Measurements from ENCODE around the gene SLC22A1. TPM values are rescaled to one million over a fixed set of nuclear protein-coding genes. Genes with fewer than 3 reads are reported as not detected.
A peak's percentile ranks its signal among the peaks of the same experiment; 100 is the strongest.

Gene SLC22A1
- total and polyA plus RNA-seq, 2 of the 13 experiments (the other 11 are each of a cell fraction or from before 2014, with no cell fraction given), result 0.80 to 0.87 TPM

GRCh38 chr6:160207618-160208017 is 86.0 kb downstream of the SLC22A1 start:
- Histone ChIP-seq H3K27ac (ENCODE audit: extremely low read length, insufficient read depth, low read length) (no peak overlapping the region), H3K36me3 (replicated peaks in 1 of 2; ENCODE audit: control insufficient read depth in 1 of 2, insufficient read depth in 2 of 2, low read length in 2 of 2) (no peaks in the 10 kb centered on the region), H4K20me1 (ENCODE audit: insufficient read depth, low read length) (no peaks in the 10 kb centered on the region), H3K4me1 (ENCODE audit: insufficient read depth, low read length) (no peaks in the 10 kb centered on the region), H3K9me3 (ENCODE audit: low read length) (peaks cover 11% of the 10 kb centered on the region; the same call in 1 of the 2 replicates), H3K9ac (ENCODE audit: insufficient read depth, low read depth, low read length) (no peak overlapping the region), H3K79me2 (ENCODE audit: insufficient read depth, low read length) (no peaks in the 10 kb centered on the region), H2AFZ (ENCODE audit: low read length) (no peak overlapping the region), H3K4me2 (ENCODE audit: low read depth, low read length) (no peak overlapping the region), H3K4me3 (replicated peaks in 1 of 3; ENCODE audit: insufficient read depth in 1 of 3, low read depth in 2 of 3, low read length in 3 of 3) (no peak overlapping the region), H3K27me3 (ENCODE audit: control insufficient read depth in 1 of 2, insufficient read depth in 2 of 2, low read length in 2 of 2) (no peaks in the 10 kb centered on the region; a peak in 1 of 5 replicates)
- TF ChIP-seq ZNF605 (CRISPR knock-in tag; IDR thresholded peaks at IDR 0.05) (no peak), TARDBP (CRISPR knock-in tag; IDR thresholded peaks at IDR 0.05) (no peak), CEBPB (IDR thresholded peaks at IDR 0.05; ENCODE audit: borderline replicate concordance, low read depth, low read length) (peak; percentile 50; the same call in 1 of the 2 replicates), CREM (IDR thresholded peaks at IDR 0.05) (no peak), CREM (CRISPR knock-in tag; IDR thresholded peaks at IDR 0.05) (no peak), ATF7 (IDR thresholded peaks at IDR 0.05) (peak; percentile 65), ATF7 (CRISPR knock-in tag; IDR thresholded peaks at IDR 0.05) (no peak)
- DNase-seq (ENCODE audit: low spot score) (no peak), FAIRE-seq (no peak), ATAC-seq (no peak)
- in situ Hi-C loops (cut with HindIII; ENCODE audit: extremely low pct_ligation_motif_present, low pct_unique_long_range_greater_than_20kb), result no loop called here
- ChIA-PET CTCF (ENCODE audit: low intra/inter-chr PET ratio, low total read pairs) (no interaction called here), POLR2A (no interaction called here)
- no TSS peak for BruUV-seq (replicated peaks)
- intact Hi-C loops (cut with micrococcal nuclease; ENCODE audit: unreplicated experiment), result no loop called here
- 2% methylated on average over 3 of the region's 3 CpGs for WGBS (ENCODE audit: low lambda C conversion rate)

Small RNA genes within 50 kb of the gene (small RNA-seq; reads per million reads assigned to genes)
- 0 reads per million in 3 experiments for gene AL645733.1 (ENCODE audit: insufficient read depth in 2 of 3, insufficient read length in 3 of 3, low read depth in 2 of 3, low replicate concordance in 1 of 3)

Other genes starting within 250 kb of the SLC22A1 start
- gene MAS1, start 230.8 kb upstream of the SLC22A1 start, total RNA-seq (2016; rRNA removed; fragmentation: Illumina TruSeq; extraction: Trizol), result not detected in 2 replicates
- gene MAS1, start 230.8 kb upstream of the SLC22A1 start, polyA plus RNA-seq (2011; rRNA removed), result not detected in 2 replicates
- gene IGF2R, start 152.7 kb upstream of the SLC22A1 start, total RNA-seq (2016; rRNA removed; fragmentation: Illumina TruSeq; extraction: Trizol), result 44.8 and 70.0 TPM in 2 replicates
- gene IGF2R, start 152.7 kb upstream of the SLC22A1 start, polyA plus RNA-seq (2011; rRNA removed), result 38.3 and 54.8 TPM in 2 replicates
- gene SLC22A2, start 137.0 kb downstream of the SLC22A1 start, total RNA-seq (2016; rRNA removed; fragmentation: Illumina TruSeq; extraction: Trizol), result not detected in 2 replicates
- gene SLC22A2, start 137.0 kb downstream of the SLC22A1 start, polyA plus RNA-seq (2011; rRNA removed), result not detected in 2 replicates
- 20.1 and 31.5 TPM in 2 replicates for gene SLC22A3, start 226.6 kb downstream of the SLC22A1 start, total RNA-seq (2016; rRNA removed; fragmentation: Illumina TruSeq; extraction: Trizol)
- gene SLC22A3, start 226.6 kb downstream of the SLC22A1 start, polyA plus RNA-seq (2011; rRNA removed), result 11.3 and 12.0 TPM in 2 replicates

All from HepG2 (cell line).